Measurements from ENCODE around the gene RCOR2.

DNA sequence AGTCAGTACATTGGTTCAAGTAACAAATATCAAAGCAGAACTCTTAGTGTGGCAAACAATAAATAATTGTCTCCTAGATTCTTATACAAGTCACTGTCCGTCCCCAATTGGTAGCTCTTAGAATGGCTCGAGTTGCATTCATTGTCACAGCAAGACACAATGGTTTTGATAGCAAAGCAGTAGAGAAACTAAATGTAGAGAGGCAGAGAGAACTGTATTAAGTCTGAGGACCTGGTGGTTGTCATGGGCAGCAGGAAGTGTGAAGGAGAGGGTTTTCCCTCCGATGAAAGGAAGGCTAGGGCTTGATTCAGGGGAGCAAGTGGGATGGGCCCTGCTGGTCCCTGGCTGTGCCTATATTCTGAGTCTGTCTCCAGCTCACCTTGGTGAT, 36.6 kb downstream of the RCOR2 start:
- no peak for TF ChIP-seq CTCF (IDR thresholded peaks at IDR 0.05)
- TF ChIP-seq ZFX (IDR thresholded peaks at IDR 0.05; ENCODE audit: borderline replicate concordance) = no peak
